Peyer's patch (tissue), 4 donors: Measurements from ENCODE around the gene FOXN4.

Experiments used
- POLR2A ChIP-seq, 2 donors: fragments of 450-650 bp; IDR thresholded peaks; one replicate each; pipeline ENCODE4 v1.5.1; 2017; ENCODE audit warnings: antibody characterized with exemption in 2 of 2, mild to moderate bottlenecking in 2 of 2, moderate library complexity in 2 of 2
- TF ChIP-seq, protein P1 (sequence below), 6 experiments: fragments of 450-650 bp in 4 of 6; fragments of 200-600 bp in 2 of 6; sonication (generic) in 1 of 6; IDR thresholded peaks; one replicate each; pipeline ENCODE4 v1.5.1; 2017 to 2019; ENCODE audit warnings: antibody characterized with exemption in 6 of 6, mild to moderate bottlenecking in 3 of 6, moderate library complexity in 1 of 6

DNA sequence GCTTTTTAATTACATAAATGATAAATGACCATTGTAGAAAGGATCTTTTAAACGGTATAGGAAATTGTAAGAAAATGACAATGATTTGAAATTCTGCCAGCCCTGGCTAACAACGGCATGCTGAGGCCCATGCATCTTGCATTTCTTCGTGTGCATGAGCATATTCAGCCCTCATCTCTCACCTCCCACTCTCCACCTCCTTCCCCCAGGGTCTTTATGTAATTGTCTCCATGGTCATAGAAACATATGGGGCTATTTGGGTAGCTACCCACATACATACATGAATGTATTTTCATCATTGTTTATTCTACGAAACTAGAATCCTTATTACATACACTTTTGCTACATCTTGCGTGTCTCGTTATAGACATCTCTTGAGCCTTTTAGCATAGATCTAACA is 43.1 kb upstream of the FOXN4 start:
- no peak for TF ChIP-seq POLR2A (IDR thresholded peaks at IDR 0.05)
- TF ChIP-seq, protein P1, sequence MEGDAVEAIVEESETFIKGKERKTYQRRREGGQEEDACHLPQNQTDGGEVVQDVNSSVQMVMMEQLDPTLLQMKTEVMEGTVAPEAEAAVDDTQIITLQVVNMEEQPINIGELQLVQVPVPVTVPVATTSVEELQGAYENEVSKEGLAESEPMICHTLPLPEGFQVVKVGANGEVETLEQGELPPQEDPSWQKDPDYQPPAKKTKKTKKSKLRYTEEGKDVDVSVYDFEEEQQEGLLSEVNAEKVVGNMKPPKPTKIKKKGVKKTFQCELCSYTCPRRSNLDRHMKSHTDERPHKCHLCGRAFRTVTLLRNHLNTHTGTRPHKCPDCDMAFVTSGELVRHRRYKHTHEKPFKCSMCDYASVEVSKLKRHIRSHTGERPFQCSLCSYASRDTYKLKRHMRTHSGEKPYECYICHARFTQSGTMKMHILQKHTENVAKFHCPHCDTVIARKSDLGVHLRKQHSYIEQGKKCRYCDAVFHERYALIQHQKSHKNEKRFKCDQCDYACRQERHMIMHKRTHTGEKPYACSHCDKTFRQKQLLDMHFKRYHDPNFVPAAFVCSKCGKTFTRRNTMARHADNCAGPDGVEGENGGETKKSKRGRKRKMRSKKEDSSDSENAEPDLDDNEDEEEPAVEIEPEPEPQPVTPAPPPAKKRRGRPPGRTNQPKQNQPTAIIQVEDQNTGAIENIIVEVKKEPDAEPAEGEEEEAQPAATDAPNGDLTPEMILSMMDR (IDR thresholded peaks at IDR 0.05): no peak
